ENCODE data around the gene TRIM69.
"Not testable (repeated sequence)": the region's sequence is repeated elsewhere in the genome, so short reads cannot be mapped to it uniquely, and the experiment has no call there.

Gene TRIM69

DNA sequence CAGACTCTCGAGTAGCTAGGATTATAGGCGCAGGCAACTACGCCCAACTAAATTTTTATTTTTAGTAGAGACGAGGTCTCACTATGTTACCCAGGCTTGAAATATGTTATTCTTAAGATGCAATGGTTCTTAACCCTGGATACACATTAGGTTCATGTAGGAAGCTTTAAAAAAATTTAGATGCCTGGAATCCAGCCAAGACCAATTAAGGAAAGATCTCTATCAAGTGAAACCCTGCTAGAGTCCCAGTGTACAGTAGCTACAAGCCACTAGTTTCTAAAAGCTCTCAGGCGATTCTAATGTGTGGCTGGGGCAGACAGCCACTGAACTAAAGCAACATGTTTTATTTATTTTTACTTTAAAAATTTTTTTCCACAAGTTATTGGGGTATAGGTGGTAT lies 33.2 kb downstream of the TRIM69 start:
- no peak overlapping the region for H3K4me2 ChIP-seq (ENCODE audit: low read depth, low read length, poor library complexity, severe bottlenecking)
- no peak overlapping the region for H3K9ac ChIP-seq (ENCODE audit: low read depth, low read length, poor library complexity, severe bottlenecking)
- no peaks in the 10 kb centered on the region for H3K79me2 ChIP-seq (ENCODE audit: insufficient read depth, low read length)
- no peak overlapping the region for H3K4me3 ChIP-seq (ENCODE audit: low read length, poor library complexity, severe bottlenecking)
- 0 out of 2 replicates have a peak, but pooled peaks cover 3% of the 10 kb centered on the region for H3K9me3 ChIP-seq (ENCODE audit: insufficient read depth, low read depth, low read length)
- no peak overlapping the region for H2AFZ ChIP-seq (ENCODE audit: low read length)
- no peaks in the 10 kb centered on the region for H3K9me2 ChIP-seq (replicated peaks; ENCODE audit: low read depth, low read length)
- no peaks in the 10 kb centered on the region for H4K20me1 ChIP-seq (ENCODE audit: insufficient read depth, low read length, poor library complexity, severe bottlenecking)
- H3K4me1 ChIP-seq (ENCODE audit: insufficient read depth, low read length, poor library complexity, severe bottlenecking), result no peaks in the 10 kb centered on the region
- no peak for TF ChIP-seq EZH2phosphoT487 (IDR thresholded peaks at IDR 0.05; ENCODE audit: borderline replicate concordance)
- TF ChIP-seq, protein P1, sequence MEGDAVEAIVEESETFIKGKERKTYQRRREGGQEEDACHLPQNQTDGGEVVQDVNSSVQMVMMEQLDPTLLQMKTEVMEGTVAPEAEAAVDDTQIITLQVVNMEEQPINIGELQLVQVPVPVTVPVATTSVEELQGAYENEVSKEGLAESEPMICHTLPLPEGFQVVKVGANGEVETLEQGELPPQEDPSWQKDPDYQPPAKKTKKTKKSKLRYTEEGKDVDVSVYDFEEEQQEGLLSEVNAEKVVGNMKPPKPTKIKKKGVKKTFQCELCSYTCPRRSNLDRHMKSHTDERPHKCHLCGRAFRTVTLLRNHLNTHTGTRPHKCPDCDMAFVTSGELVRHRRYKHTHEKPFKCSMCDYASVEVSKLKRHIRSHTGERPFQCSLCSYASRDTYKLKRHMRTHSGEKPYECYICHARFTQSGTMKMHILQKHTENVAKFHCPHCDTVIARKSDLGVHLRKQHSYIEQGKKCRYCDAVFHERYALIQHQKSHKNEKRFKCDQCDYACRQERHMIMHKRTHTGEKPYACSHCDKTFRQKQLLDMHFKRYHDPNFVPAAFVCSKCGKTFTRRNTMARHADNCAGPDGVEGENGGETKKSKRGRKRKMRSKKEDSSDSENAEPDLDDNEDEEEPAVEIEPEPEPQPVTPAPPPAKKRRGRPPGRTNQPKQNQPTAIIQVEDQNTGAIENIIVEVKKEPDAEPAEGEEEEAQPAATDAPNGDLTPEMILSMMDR (conservative IDR thresholded peaks at IDR 0.05; ENCODE audit: low read length), result no peak
- H3K36me3 ChIP-seq (ENCODE audit: insufficient read depth, low read length), result no peaks in the 10 kb centered on the region
- no peaks in the 10 kb centered on the region for H3K27me3 ChIP-seq (ENCODE audit: insufficient read depth, low read length, poor library complexity, severe bottlenecking)
- H3F3A ChIP-seq (ENCODE audit: low read depth), result no peaks in the 10 kb centered on the region

DNA sequence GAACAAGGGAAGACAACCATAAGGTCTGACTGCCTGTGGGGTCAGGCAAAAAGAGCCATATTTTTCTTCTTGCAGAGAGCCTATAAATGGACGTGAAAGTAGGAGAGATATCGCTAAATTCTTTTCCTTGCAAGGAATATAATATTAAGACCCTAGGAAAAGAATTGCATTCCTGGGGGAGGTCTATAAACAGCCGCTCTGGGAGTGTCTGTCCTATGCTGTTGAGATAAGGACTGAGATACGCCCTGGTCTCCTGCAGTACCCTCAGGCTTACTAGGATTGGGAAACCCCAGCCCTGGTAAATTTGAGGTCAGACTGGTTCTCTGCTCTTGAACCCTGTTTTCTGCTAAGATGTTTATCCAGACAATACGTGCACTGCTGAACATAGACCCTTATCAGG lies 34.4 kb downstream of the TRIM69 start:
- not testable (repeated sequence) for H3F3A ChIP-seq (ENCODE audit: low read depth); H3K27me3 ChIP-seq (ENCODE audit: insufficient read depth, low read length, poor library complexity, severe bottlenecking)

DNA sequence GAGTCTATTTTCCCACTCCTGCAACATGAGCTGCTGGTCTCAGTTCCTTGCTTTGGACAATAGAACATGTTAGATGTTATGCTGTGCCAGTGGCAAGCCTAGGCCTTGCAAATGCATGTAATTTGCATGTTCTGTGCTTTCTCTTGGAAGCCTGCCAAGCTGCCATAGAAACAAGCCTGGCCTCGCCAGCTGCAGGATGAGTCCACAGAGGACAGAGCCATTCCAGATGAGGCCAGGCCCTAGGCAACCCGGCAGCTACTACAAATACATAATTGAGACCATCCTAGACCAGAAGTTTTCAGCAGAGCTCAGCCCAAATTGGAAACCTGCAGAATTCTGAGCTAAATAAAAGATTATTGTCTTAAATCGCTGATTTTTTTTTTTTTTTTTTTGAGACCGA lies 39.6 kb downstream of the TRIM69 start:
- Histone ChIP-seq H3K9me2 (replicated peaks; ENCODE audit: low read depth, low read length) (no peaks in the 10 kb centered on the region), H3F3A (ENCODE audit: low read depth) (no peaks in the 10 kb centered on the region), H3K9me3 (ENCODE audit: insufficient read depth, low read depth, low read length) (0 out of 2 replicates have a peak, but pooled peaks cover 3% of the 10 kb centered on the region), H3K79me2 (ENCODE audit: insufficient read depth, low read length) (no peaks in the 10 kb centered on the region), H3K4me3 (ENCODE audit: low read length, poor library complexity, severe bottlenecking) (no peak overlapping the region), H3K9ac (ENCODE audit: low read depth, low read length, poor library complexity, severe bottlenecking) (no peak overlapping the region), H3K4me1 (ENCODE audit: insufficient read depth, low read length, poor library complexity, severe bottlenecking) (no peaks in the 10 kb centered on the region), H2AFZ (ENCODE audit: low read length) (no peak overlapping the region), H3K4me2 (ENCODE audit: low read depth, low read length, poor library complexity, severe bottlenecking) (no peak overlapping the region), H3K36me3 (ENCODE audit: insufficient read depth, low read length) (no peaks in the 10 kb centered on the region), H4K20me1 (ENCODE audit: insufficient read depth, low read length, poor library complexity, severe bottlenecking) (no peaks in the 10 kb centered on the region), H3K27me3 (ENCODE audit: insufficient read depth, low read length, poor library complexity, severe bottlenecking) (no peaks in the 10 kb centered on the region)
- TF ChIP-seq EZH2phosphoT487 (IDR thresholded peaks at IDR 0.05; ENCODE audit: borderline replicate concordance), result no peak
- TF ChIP-seq, protein P1 (conservative IDR thresholded peaks at IDR 0.05; ENCODE audit: low read length), result no peak

More for the DNA sequence above, 34.4 kb downstream of the TRIM69 start:
- not testable (repeated sequence) for H3K4me3 ChIP-seq (ENCODE audit: low read length, poor library complexity, severe bottlenecking); H3K79me2 ChIP-seq (ENCODE audit: insufficient read depth, low read length); H3K9me2 ChIP-seq (replicated peaks; ENCODE audit: low read depth, low read length); H3K9me3 ChIP-seq (ENCODE audit: insufficient read depth, low read depth, low read length); H3K36me3 ChIP-seq (ENCODE audit: insufficient read depth, low read length); H3K4me1 ChIP-seq (ENCODE audit: insufficient read depth, low read length, poor library complexity, severe bottlenecking); H3K4me2 ChIP-seq (ENCODE audit: low read depth, low read length, poor library complexity, severe bottlenecking); H4K20me1 ChIP-seq (ENCODE audit: insufficient read depth, low read length, poor library complexity, severe bottlenecking); H3K9ac ChIP-seq (ENCODE audit: low read depth, low read length, poor library complexity, severe bottlenecking); H2AFZ ChIP-seq (ENCODE audit: low read length)

DNA sequence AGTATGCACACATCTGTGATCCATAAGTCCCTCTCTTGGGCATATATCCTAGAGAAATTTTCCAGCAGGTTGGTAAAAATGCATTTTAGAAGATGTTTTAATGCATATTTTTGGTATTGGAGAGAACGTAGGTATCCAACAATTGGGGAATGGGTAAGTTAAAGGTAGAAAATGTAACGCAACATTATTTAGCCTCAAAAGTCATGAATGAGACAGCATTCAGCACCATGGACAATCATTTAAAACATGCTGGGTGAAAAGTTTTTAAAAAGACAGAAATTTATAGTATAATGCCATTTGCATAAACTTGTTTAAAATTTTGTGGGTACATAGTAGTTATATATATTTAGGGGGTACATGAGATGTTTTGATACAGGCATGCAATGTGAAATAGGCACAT lies 43.4 kb downstream of the TRIM69 start:
- no peaks in the 10 kb centered on the region for H3F3A ChIP-seq (ENCODE audit: low read depth)
- peaks cover 6% of the 10 kb centered on the region for H3K4me1 ChIP-seq (ENCODE audit: insufficient read depth, low read length, poor library complexity, severe bottlenecking)
- H4K20me1 ChIP-seq (ENCODE audit: insufficient read depth, low read length, poor library complexity, severe bottlenecking), result no peaks in the 10 kb centered on the region
- H3K9me2 ChIP-seq (replicated peaks; ENCODE audit: low read depth, low read length), result no peaks in the 10 kb centered on the region
- H2AFZ ChIP-seq (ENCODE audit: low read length), result no peak overlapping the region
- no peaks in the 10 kb centered on the region for H3K79me2 ChIP-seq (ENCODE audit: insufficient read depth, low read length)
- H3K36me3 ChIP-seq (ENCODE audit: insufficient read depth, low read length), result no peaks in the 10 kb centered on the region
- H3K4me3 ChIP-seq (ENCODE audit: low read length, poor library complexity, severe bottlenecking), result no peak overlapping the region
- TF ChIP-seq EZH2phosphoT487 (IDR thresholded peaks at IDR 0.05; ENCODE audit: borderline replicate concordance), result no peak
- TF ChIP-seq, protein P1 (conservative IDR thresholded peaks at IDR 0.05; ENCODE audit: low read length), result no peak
- H3K27me3 ChIP-seq (ENCODE audit: insufficient read depth, low read length, poor library complexity, severe bottlenecking), result no peaks in the 10 kb centered on the region
- no peak overlapping the region for H3K4me2 ChIP-seq (ENCODE audit: low read depth, low read length, poor library complexity, severe bottlenecking)
- no peak overlapping the region for H3K9ac ChIP-seq (ENCODE audit: low read depth, low read length, poor library complexity, severe bottlenecking)
- no peaks in the 10 kb centered on the region for H3K9me3 ChIP-seq (ENCODE audit: insufficient read depth, low read depth, low read length)

Data from Loucy (cell line).